A549 treated with dexamethasone at 1 μM for 4 hours (cell line): ENCODE data around the gene CFAP141. TPM values are rescaled to one million over a fixed set of nuclear protein-coding genes. Genes with fewer than 3 reads are reported as not detected.

Source experiments
- total RNA-seq: library from RNA; stranded (reverse); fragments of 200-300 nt; extraction: Qiagen RNA extraction; gene quantifications from 5 replicates; pipeline ENCODE4 v1.2.3, GENCODE V29; 2022

Gene CFAP141
- 0.34 TPM in 1 of 5 replicates, not detected in the others for total RNA-seq

GRCh38 chr1:154206196-154206595, at the start of gene CFAP141:
CFAP141 (minus strand) TSS chr1:154206333; CDS start chr1:154206307, 26 bp downstream.

GRCh38 chr1:154220071-154220969, 14.2 kb upstream of the CFAP141 start, which contains the start of gene UBAP2L:
UBAP2L (plus strand) TSS chr1:154220955; CDS start chr1:154225124, 4,169 bp downstream.

DNA sequence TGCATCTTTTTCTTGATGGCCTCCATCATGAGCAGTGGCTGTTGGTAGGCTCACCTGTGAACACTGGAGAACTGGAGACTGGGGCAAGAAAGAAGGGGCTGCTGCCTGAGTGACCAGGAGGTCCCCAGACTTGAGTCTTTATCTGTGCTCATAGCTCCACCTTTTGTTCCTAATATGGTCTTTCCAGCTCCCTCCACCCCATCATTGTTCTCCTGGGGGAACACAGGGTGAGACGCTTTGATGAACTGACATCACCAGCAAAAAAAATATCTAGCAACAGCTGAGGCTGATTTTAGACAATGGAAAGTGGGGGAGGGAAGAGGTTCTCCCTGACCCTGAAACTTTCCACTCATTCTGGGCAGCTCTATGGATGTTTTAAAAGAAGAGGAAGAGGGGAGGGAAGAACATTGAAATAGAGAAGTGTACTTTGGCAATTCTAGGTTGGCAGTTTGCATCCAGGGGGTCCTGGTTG, 14.1 kb downstream of the CFAP141 start, which contains the start of gene TPM3:
Gene TPM3 (minus strand): TSS at position 111 of the 472 bp plus-strand sequence. CDS start 82 bp downstream, at position 29.

DNA sequence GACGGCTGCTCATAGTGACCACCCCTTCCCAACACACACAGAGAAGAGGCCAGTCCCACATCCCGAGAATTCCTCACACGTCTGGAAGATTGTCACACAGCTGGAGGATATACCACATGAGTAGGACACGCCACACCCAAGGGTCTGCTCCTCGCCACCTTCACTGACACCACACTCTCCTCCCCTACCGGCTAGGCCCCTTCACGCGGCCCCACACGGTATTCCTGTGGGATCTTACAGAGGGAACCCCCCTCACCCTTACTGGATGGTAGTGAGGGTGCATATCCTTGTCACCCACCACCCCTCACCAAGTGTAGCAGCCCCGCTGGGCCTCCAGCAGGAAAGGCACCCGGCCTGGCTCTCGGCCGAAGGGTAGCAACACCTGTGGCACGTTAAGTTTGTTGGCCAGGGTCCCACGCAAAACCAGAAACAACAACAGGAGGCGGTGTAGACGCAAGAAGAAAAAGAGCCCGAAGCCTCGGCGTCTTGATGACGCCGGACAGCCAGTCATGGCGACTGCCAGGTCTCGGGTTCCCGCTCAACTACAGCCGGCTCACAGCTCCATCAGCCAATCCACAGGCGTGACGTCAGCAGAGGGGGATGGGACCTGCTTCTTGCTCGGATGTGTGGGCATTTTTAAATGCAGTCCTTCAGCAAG, 51.5 kb downstream of the CFAP141 start, which contains the start of gene NUP210L:
Gene NUP210L (minus strand): TSS at position 540 of the 658 bp plus-strand sequence.

Other genes starting within 250 kb of the CFAP141 start
- 28.6 to 41.0 TPM (median 38.1 TPM) in 5 replicates for gene CRTC2, start 247.7 kb downstream of the CFAP141 start, total RNA-seq
- 151 to 158 TPM (median 154 TPM) in 5 replicates for gene SLC39A1, start 242.8 kb downstream of the CFAP141 start, total RNA-seq
- gene CREB3L4, start 238.4 kb downstream of the CFAP141 start, total RNA-seq, result 7.8 to 9.0 TPM (median 8.5 TPM) in 5 replicates
- gene JTB, start 228.7 kb downstream of the CFAP141 start, total RNA-seq, result 106 to 145 TPM (median 124 TPM) in 5 replicates
- gene RAB13, start 220.0 kb downstream of the CFAP141 start, total RNA-seq, result 134 to 167 TPM (median 137 TPM) in 5 replicates
- gene RPS27, start 215.6 kb downstream of the CFAP141 start, total RNA-seq, result 4,020 to 8,257 TPM (median 4,087 TPM) in 5 replicates
- 0.02 to 0.06 TPM in 2 of 5 replicates, not detected in the others for gene NUP210L, start 51.3 kb downstream of the CFAP141 start, total RNA-seq
- gene TPM3, start 14.2 kb downstream of the CFAP141 start, total RNA-seq, result 480 to 593 TPM (median 541 TPM) in 5 replicates
- gene UBAP2L, start 14.6 kb upstream of the CFAP141 start, total RNA-seq, result 91.5 to 130 TPM (median 125 TPM) in 5 replicates
- 94.7 to 110 TPM (median 97.8 TPM) in 5 replicates for gene HAX1, start 66.3 kb upstream of the CFAP141 start, total RNA-seq
- gene AQP10, start 114.8 kb upstream of the CFAP141 start, total RNA-seq, result not detected in 5 replicates
- gene ATP8B2, start 119.2 kb upstream of the CFAP141 start, total RNA-seq, result 24.1 to 38.5 TPM (median 34.8 TPM) in 5 replicates
- gene IL6R, start 199.0 kb upstream of the CFAP141 start, total RNA-seq, result 18.6 to 29.4 TPM (median 27.5 TPM) in 5 replicates